Retinal pigment epithelial cell (primary cell): Measurements from ENCODE around the gene NLGN3.

Experiments
- DNase-seq: peaks from one replicate; pipeline ENCODE4 v3.0.0-alpha.2; 2010; ENCODE audit warnings: low read depth
- H3K4me3 ChIP-seq: 2 replicates; pipeline ENCODE4 v1.5.1; 2011; ENCODE audit warnings: mild to moderate bottlenecking, low read length, control low read depth, moderate library complexity
- TF ChIP-seq, protein P1 (sequence below): conservative IDR thresholded peaks from 2 replicates; pipeline ENCODE4 v1.5.1; 2011; ENCODE audit warnings: low read depth, low read length, control low read depth, inconsistent platforms

NLGN3 gene

GRCh38 chrX:71184803-71185495 is 40.3 kb downstream of the NLGN3 start:
- no peak overlapping the region for H3K4me3 ChIP-seq
- no peak for DNase-seq
- TF ChIP-seq, protein P1, sequence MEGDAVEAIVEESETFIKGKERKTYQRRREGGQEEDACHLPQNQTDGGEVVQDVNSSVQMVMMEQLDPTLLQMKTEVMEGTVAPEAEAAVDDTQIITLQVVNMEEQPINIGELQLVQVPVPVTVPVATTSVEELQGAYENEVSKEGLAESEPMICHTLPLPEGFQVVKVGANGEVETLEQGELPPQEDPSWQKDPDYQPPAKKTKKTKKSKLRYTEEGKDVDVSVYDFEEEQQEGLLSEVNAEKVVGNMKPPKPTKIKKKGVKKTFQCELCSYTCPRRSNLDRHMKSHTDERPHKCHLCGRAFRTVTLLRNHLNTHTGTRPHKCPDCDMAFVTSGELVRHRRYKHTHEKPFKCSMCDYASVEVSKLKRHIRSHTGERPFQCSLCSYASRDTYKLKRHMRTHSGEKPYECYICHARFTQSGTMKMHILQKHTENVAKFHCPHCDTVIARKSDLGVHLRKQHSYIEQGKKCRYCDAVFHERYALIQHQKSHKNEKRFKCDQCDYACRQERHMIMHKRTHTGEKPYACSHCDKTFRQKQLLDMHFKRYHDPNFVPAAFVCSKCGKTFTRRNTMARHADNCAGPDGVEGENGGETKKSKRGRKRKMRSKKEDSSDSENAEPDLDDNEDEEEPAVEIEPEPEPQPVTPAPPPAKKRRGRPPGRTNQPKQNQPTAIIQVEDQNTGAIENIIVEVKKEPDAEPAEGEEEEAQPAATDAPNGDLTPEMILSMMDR: no peak

GRCh38 chrX:71191248-71191647 is 46.6 kb downstream of the NLGN3 start:
- TF ChIP-seq, protein P1: no peak
- H3K4me3 ChIP-seq: no peak overlapping the region
- no peak for DNase-seq

DNA sequence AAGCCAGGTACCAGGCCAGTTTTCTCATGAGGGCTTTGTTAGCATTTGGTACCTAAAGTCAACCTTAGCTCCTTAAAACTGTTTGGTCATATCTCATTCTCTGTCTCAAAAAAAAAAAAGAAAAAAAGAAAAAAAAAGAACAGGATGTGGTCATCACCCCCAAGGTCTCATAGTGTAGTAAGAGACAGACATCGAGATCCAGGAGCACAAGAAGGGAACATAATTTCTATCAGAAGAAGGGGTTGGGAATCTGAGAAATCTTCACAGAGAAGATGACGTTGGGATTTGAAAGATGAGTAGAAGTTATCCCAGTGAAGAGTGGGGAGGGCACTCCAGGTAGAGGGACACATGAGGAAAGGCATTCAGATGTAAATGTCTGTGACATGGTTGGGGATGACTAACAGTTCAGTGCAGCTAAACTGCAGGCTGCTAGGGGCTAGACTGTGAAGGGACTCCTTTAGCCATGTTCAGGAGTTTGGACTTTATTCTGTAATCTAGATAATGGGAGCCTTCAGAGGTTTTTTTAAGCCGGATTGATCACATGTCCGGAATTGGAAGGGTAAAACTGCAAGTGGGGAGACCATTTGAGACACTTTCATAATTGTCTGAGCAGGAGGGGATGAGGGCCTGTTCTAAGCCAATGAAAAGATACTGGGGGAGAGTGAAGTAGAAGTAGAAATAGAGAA is 51.5 kb downstream of the NLGN3 start:
- DNase-seq: no peak
- no peak overlapping the region for H3K4me3 ChIP-seq
- TF ChIP-seq, protein P1: no peak

GRCh38 chrX:71198066-71198465 is 53.4 kb downstream of the NLGN3 start:
- no peak overlapping the region for H3K4me3 ChIP-seq
- TF ChIP-seq, protein P1: no peak
- no peak for DNase-seq

- no peak overlapping the region for H3K4me3 ChIP-seq
- TF ChIP-seq, protein P1: no peak
- DNase-seq: no peak
These were observed 54.8 kb downstream of the NLGN3 start for GRCh38 chrX:71199252-71200008.

DNA sequence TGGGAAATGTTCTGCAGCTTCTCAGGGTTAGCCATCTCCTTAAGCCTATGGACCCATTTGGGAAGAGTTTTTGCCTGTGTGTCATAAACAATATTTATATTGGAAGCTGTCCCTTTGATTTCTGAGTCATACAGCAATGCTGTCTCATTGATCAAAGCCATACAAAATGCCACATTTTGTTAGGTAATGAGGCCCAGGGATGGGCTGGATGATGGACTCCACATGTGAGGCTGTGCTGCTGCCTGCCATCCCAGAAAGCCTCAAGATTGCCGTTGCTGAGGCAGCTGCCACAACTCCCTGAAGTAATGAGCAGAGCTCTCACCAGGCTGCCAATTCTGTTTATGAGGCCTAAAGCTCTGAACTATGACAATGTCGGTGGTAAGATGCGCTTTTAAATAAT is 66.2 kb downstream of the NLGN3 start:
- H3K4me3 ChIP-seq: no peak overlapping the region
- TF ChIP-seq, protein P1: no peak
- DNase-seq: no peak
